SH-SY5Y (cell line): ENCODE results near the gene PANX2.

Source experiments
- GATA2 ChIP-seq: IDR thresholded peaks from 2 replicates; pipeline ENCODE4 v1.6.1; 2011; ENCODE audit warnings: mild to moderate bottlenecking, low read depth, low read length
- GATA3 ChIP-seq: IDR thresholded peaks from 2 replicates; pipeline ENCODE4 v1.6.1; 2011; ENCODE audit warnings: low read depth, mild to moderate bottlenecking, low read length, moderate library complexity

Gene PANX2

DNA sequence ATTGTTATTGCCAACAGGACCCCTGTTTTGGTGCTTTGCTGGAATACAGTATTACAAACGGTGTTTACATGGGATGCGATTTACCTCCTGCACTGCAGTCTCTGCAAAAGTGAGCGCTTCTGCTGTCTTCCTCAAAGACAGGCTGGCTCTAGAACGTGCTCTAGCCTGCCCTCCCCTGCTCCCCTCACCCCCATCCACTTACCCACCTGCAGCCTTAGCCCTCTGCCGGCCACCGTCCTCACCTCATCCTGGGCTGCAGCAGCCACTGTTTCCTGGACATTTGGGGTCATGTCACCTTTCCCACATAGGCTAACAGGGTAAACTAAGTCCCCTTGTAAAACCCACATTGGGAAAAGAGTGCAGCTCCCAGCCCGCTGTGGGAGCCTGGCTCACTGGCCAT lies 9.6 kb upstream of the PANX2 start:
- TF ChIP-seq GATA3 (no peak), GATA2 (no peak)

DNA sequence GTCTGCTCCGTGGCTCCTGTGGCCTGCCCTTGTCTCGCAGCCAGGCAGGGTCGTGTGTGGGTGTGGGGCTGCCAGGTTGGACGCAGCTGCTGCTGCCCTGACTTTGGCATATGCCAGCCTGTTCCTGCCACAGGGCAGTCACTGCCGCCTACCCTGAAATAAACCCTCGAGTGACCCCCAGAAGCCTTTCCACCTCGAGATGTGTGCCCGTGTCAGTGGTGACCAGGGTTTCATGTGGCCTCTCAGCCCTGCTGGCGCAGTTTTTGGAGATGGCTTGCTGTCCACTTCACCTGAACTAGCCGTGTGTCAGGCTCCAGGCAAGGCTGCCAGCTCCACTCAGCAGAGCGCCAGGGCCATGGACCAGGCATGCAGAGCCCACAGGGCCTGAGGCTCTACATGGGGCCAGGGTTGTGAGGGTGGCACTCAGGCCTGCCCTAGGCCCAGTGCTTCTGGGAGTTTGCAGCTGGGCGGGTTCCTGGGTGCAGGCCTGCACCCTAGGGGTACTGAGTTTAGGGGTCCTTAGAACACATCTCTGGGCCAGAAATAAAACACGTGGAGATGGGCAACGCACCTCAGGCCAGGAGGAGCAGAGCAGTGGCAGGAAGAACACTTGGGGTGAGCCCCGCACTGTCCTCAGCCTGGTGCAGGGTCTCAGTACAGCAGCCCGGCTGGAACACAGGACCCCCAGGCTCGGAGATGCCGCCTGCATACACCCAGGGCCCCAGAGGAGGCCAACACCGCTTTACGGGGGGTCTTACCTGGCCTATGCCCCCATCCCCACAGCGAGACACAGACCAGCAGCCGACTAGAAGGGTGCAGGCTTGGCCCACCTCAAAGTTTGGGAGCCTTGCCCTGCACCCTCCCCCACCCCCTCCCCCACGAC lies 8.8 kb upstream of the PANX2 start:
- TF ChIP-seq GATA3 (no peak), GATA2 (no peak)

DNA sequence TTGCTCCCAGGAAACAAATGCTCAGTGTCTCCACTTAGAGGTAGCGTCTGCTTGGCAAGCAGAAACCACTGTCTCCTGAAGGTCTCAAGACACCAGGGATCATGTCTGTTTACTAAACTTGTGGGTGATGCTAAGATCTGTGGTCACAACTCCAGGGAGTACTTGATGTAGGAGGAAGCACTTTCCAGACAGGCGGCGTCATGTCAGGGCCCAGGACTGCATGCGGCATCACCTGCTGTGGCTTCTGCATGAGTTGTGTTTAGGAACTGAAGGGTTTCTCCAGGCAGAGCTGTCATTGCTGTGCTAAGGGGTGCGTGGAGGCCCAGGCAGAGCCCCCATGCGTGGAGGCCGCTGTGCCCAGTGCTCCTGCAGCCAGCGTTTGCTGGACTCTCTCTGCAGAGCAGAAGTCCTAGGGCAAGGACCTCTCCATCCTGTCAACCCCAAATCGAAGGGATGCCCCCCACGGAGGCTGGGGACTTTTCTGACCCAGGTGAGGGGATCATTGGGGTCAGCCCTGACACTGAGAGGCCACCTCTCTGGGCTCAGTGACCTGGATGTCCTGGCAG lies 8.1 kb upstream of the PANX2 start:
- TF ChIP-seq GATA2: no peak
- TF ChIP-seq GATA3: no peak

DNA sequence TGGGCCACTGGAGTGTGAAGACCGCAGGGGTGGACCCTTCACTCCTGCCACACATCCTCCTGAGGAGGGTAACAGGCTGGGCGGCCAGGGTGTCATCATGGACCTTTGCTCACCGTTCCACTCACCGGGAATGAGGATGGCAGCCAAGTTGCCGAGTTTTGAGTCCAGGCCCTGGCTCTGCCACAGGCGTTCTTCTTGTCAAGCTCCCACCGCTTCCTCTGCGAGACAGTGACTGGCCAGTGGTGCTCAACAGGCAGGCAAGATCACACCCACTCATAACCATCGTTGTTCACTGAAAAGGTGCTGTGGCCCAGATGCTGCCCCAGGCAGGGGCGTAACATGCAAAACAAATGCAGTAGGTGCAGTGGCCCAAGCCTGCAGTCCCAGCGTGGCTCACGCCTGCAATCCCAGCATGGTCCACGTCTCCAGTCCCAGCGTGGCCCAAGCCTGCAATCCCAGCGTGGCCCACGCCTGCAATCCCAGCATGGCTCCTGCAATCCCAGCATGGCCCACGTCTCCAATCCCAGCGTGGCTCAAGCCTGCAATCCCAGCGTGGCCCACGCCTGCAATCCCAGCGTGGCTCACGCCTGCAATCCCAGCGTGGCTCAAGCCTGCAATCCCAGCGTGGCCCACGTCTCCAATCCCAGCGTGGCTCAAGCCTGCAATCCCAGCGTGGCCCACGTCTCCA lies 5.0 kb upstream of the PANX2 start:
- TF ChIP-seq GATA2: no peak

DNA sequence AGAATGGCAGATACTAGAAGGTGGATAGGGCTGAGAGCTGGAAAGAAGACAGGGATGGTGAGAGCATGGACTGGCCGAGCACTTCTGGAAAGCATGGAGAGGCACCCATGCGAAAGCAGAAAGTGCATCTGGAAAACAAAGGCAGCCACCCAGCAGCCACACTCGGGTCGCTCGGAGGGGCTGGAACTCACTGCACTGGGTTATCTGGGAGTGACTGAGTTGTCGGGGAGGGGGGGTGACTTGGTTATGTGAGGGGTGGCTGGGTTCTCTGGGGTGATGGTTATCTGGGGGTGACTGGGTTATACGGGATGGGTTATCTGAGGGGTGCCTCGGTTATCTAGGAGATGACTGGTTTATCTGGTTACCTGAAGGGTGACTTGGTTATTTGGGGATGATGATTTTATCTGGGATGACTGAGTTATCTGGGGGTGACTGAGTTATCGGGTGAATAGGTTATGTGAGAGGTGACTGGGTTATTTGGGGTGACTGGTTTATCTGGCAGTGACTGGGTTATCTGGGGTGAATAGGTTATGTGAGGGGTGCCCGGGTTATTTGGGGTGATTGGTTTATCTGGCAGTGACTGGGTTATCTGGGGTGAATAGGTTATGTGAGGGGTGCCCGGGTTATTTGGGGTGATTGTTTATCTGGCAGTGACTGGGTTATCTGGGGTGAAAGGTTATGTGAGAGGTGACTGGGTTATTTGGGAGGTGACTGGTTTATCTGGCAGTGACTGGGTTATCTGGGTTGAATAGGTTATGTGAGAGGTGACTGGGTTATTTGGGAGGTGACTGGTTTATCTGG lies 2.6 kb upstream of the PANX2 start:
- no peak for TF ChIP-seq GATA2
- TF ChIP-seq GATA3: no peak

DNA sequence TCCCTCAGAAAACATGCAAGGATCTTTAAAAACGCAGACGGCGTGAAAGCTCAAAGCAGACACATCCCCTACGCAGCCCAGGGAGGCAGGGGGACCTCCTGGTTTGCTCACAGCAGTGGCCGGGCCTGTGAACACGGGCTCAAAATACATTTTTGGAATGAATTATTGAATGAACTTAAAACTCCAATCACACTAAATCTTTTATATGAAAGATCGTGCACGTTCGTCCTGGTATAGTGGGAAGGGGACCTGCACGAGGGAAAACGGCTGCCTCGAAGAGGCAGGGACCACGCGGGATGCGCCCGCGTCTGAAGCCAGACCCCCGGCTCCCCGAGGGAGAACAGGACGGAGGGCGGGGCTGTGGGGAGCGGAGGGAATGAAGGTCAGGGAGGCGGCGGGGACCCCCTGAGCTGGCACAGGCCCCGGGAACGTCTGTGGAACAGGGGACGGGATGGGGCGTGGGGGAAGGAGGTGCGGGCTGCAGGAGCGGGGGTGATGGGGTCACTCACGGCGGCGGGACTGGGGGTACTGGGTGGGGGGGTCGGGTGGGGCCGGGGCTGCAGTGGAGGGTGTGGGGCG lies 1.3 kb upstream of the PANX2 start:
- TF ChIP-seq GATA3 (no peak), GATA2 (no peak)

DNA sequence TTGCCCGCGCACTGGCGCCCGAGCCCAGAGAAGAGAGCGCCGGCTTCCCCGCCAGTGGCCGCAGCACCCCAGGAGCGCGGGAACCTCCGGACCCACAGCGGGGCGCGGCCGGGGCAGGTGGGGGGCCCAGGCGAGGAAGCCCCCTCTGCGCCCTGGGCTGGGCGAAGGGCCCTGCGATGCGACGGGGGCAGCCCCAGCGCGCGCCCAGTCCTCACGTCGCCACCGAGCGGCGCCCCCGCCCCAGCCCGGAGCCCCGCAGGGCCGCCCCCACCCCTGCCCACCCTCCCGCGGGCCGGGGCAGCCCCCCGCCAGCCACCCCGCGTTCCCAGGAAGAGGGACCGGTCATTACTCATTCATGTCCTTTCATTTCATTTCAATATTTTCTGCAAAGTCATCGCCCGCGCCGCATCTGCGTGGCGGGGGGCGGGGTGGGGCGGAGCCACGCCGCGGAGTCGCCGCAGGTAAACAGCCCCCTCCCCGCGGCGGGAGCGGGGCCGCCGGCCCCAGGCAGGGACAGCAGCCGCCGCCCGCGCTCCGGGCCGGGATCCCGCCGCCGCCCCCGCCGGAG lies 673 bp upstream of the PANX2 start:
- TF ChIP-seq GATA3 (no peak), GATA2 (no peak)

DNA sequence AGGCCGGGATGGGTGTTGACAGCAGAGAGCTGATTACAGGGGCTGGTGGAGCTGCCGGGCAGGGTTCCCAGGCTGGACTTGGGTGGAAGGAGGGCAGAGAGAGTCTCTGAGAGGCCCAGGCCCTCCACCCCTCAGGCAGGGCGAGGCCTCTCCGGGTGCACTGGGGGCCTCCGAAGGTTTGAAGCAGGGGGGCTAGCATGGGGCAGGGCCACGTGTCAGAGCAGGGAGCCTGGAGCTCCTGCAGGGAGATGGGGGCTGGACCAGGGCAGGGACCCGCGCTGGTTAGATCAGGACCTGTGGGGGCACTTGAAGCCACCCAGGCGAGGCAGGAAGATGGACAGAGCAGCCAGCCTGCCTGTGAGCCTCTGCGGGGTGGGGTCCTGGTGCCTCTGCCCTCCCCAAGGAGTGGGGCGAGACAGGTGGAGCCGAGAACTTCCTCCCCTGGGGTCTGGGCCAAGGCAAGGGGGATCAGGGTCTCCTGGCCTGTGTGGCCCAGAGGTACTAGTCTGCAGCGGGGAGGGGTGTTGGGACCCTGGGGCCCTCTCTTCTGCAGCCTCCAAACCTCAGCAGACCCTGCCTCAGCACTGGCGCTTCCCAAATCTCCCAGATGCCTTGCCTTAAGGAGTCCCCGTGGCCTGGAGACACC lies 911 bp downstream of the PANX2 start:
- no peak for TF ChIP-seq GATA3
- no peak for TF ChIP-seq GATA2

DNA sequence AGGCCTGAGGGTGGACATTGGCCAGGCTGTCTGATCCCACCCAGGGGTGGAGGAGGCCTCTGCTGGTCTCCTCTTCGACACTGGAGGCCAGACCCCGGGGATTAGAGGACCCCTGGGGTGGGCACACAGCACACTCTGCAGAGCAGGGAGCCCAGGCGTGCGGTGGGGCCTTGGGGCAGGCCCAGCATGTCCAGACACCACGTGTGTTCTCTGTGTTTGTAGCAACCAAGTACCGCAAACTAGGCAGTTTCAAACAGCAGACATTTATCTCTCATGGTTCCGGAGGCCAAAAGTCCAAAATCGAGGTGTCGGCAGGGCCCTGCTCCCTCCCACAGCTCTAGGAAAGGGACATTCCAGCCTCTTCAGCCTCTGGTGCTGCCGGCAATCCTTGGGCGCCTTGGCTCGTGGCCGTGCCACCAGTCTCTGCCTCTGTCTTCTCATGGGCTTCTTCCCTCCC lies 1.5 kb downstream of the PANX2 start:
- TF ChIP-seq GATA2 (no peak), GATA3 (no peak)

DNA sequence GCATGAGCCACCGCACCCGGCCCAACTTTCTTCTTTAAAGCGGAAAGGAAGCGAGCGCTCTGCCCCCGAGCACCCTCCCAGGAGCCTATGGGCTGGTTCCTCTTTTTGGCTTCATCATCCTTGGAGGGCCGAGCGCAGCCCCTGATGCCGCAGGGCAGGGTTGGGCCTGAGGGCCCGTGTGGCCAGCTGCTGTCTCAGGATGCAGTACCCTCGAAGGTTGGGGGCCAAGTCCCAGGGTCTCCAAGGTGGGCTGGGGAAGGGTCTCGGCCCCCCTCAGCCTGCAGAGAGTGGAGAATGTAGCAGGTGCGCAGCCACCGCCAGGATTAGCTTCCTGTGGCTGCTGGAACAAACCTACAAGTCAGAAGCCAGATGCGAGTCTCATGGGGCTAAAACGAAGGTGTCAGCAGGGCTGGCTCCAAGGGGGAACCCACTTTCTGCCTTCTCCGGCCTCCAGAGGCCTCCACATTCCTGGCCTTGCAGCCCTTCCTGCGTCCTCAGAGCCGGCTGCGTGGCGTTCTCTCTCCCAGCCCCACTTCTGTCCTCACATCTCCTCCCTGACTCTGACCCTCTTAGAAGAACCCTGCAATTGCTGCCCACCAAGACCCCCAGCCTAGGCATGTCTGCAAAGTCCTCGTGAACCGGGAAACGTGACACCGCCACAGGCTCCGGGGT lies 2.9 kb downstream of the PANX2 start:
- TF ChIP-seq GATA3: no peak

DNA sequence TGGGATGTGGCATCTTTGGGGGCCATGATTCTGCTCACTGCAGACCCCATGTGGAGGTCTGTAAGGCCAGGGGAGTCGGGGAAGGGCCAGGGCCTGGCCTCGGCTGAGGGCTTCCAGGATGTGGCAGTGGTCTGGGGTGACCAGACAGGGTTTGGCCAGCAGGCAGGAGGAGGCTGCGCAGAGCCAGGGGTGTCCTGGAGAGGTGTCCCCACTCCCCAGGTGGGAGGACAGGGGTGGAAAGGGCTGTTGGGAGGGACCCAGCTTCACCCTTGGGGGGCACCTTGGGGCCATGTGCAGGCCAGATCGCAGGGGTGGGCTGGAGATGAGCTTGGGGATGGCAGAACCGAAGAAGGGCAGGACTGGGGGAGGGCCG lies 3.4 kb downstream of the PANX2 start:
- TF ChIP-seq GATA3: no peak
- no peak for TF ChIP-seq GATA2

DNA sequence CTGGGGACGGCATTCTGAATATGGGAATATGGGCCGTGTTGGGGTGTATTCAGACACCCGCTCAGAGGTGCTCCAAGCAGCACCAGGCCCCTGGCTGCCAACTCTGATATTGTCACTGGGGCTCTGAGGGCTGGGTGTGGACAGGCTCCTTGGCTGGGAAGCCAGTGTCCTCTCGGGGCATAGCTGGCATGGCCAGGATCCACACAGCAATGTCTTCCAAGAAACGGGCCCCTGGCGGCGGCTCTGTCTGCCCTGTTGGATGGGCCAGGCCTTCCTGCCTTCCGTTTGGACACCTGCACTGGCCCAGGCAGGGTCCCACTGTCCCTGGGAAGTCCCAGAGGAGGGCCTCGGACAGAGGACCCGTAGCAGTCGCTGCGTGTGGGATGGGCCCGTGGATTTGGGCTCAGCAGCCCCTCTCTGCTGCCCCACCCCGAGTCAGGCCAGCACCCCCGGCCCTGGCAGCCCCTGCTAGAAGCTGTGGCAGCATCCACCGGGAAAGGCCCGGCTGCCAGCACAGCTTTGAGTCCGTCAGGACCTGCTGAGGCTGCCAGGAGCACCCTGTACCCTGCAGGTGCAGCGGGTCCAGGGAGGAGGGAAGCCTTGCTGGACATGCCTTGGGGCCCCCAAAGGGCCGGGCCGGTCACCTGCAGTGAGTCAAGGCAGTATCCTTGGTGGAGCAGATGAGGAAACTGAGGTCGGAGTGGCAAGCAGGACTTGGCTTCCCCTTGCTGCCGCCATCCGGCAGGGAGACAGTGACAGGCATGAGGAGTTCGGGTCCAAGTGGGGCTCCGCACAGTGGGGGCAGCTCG lies 4.1 kb downstream of the PANX2 start:
- no peak for TF ChIP-seq GATA3
- no peak for TF ChIP-seq GATA2
